C4-2B (cell line): ENCODE data around the gene BCL2L14.
A peak's percentile ranks its signal among the peaks of the same experiment; 100 is the strongest.

Source experiments
- CTCF ChIP-seq: fragments of 450-650 bp; conservative IDR thresholded peaks from 2 replicates; pipeline ENCODE4 v1.5.1; 2017; ENCODE audit warnings: mild to moderate bottlenecking
- ZFX ChIP-seq: fragments of 450-650 bp; IDR thresholded peaks from 2 replicates; pipeline ENCODE4 v1.6.1; 2017

GRCh38 chr12:12032851-12033797, 37.6 kb upstream of the BCL2L14 start:
- TF ChIP-seq CTCF: peak; percentile 93
- TF ChIP-seq ZFX: no peak
